PC-9 (cell line): ENCODE results near the gene PLEKHB1. TPM values are rescaled to one million over a fixed set of nuclear protein-coding genes. Genes with fewer than 3 reads are reported as not detected.

Experiments used
- BruUV-seq: library from RNA; stranded (reverse); fragments of 400-500 nt; replicated peaks from 2 replicates; lab custom pipeline; 2021; lab: Mats Ljungman, UMichigan
- CTCF ChIA-PET: fragments of 300-600 bp; sonication (Branson Sonifier 250); formaldehyde crosslinking; loops from one replicate; lab custom pipeline; 2022; ENCODE audit warnings: antibody characterized with exemption; lab: Charles Lee
- POLR2A ChIA-PET: fragments of 300-600 bp; sonication (Branson Sonifier 250); formaldehyde crosslinking; loops from one replicate; lab custom pipeline; 2022; ENCODE audit warnings: antibody characterized with exemption; ENCODE audit not compliant: unreplicated experiment; lab: Charles Lee
- DNase-seq, 2 experiments: peaks; one replicate each; pipeline versions ENCODE4 v3.0.0 to v3.0.0-alpha.2; 2015 to 2022; ENCODE audit warnings: mixed read lengths in 1 of 2
- H2AFZ ChIP-seq: fragments of 200-600 bp; sonication (generic); 2 replicates; pipeline ENCODE4 v1.8.1; 2017; ENCODE audit warnings: antibody characterized with exemption
- H3F3A ChIP-seq: fragments of 200-600 bp; sonication (generic); 2 replicates; pipeline ENCODE4 v1.8.1; 2017; ENCODE audit warnings: antibody characterized with exemption, mild to moderate bottlenecking, low read depth; ENCODE audit not compliant: insufficient read depth
- H3K27ac ChIP-seq: fragments of 200-600 bp; sonication (generic); 2 replicates; pipeline ENCODE4 v1.6.1; 2016; ENCODE audit warnings: mixed run types
- H3K27me3 ChIP-seq: fragments of 200-600 bp; sonication (generic); 2 replicates; pipeline ENCODE4 v1.6.1; 2016; ENCODE audit warnings: low read depth, mixed run types; ENCODE audit not compliant: insufficient read depth
- H3K36me3 ChIP-seq: fragments of 200-600 bp; sonication (generic); 2 replicates; pipeline ENCODE4 v1.6.1; 2016; ENCODE audit warnings: low read depth, mixed run types
- H3K4me1 ChIP-seq: fragments of 200-600 bp; sonication (generic); replicated peaks from 2 replicates; pipeline ENCODE4 v1.6.1; 2016; ENCODE audit warnings: mixed run types; ENCODE audit not compliant: insufficient read depth
- H3K4me2 ChIP-seq: fragments of 200-600 bp; sonication (generic); 2 replicates; pipeline ENCODE4 v1.6.1; 2017; ENCODE audit warnings: mixed run types
- H3K4me3 ChIP-seq: fragments of 200-600 bp; sonication (generic); 2 replicates; pipeline ENCODE4 v1.6.1; 2016; ENCODE audit warnings: mixed run types
- H3K79me2 ChIP-seq: fragments of 200-600 bp; sonication (generic); 2 replicates; pipeline ENCODE4 v1.6.1; 2017; ENCODE audit warnings: low read depth, mixed run types
- H3K9me2 ChIP-seq: fragments of 200-600 bp; sonication (generic); 2 replicates; pipeline ENCODE4 v1.8.1; 2017; ENCODE audit warnings: mild to moderate bottlenecking; ENCODE audit not compliant: insufficient read depth
- H3K9me3 ChIP-seq: fragments of 200-600 bp; sonication (generic); 2 replicates; pipeline ENCODE4 v1.8.1; 2016; ENCODE audit warnings: low read depth; ENCODE audit not compliant: insufficient read depth
- H4K20me1 ChIP-seq: fragments of 200-600 bp; sonication (generic); 2 replicates; pipeline ENCODE4 v1.8.1; 2017; ENCODE audit not compliant: insufficient read depth
- EZH2 ChIP-seq: fragments of 200-600 bp; sonication (generic); IDR thresholded peaks from 2 replicates; pipeline ENCODE4 v1.8.0; 2017; ENCODE audit warnings: antibody characterized with exemption, low read depth
- intact Hi-C: fragments of 100-400 bp; cut with micrococcal nuclease; formaldehyde crosslinking; loops from one replicate; pipeline ENCODE4 v1.10.0; 2022; ENCODE audit not compliant: unreplicated experiment
- total RNA-seq: library from RNA; stranded (reverse); gene quantifications from 2 replicates; pipeline ENCODE4 v1.2.3, GENCODE V29; 2021
- TF ChIP-seq, protein P1 (sequence below): fragments of 200-600 bp; sonication (generic); conservative IDR thresholded peaks from 2 replicates; pipeline ENCODE4 v1.6.1; 2017; ENCODE audit warnings: mixed run types, antibody characterized with exemption, mild to moderate bottlenecking, moderate library complexity

The PLEKHB1 gene
- total RNA-seq, 1 experiment from 2014 or later: 29.1 TPM

DNA sequence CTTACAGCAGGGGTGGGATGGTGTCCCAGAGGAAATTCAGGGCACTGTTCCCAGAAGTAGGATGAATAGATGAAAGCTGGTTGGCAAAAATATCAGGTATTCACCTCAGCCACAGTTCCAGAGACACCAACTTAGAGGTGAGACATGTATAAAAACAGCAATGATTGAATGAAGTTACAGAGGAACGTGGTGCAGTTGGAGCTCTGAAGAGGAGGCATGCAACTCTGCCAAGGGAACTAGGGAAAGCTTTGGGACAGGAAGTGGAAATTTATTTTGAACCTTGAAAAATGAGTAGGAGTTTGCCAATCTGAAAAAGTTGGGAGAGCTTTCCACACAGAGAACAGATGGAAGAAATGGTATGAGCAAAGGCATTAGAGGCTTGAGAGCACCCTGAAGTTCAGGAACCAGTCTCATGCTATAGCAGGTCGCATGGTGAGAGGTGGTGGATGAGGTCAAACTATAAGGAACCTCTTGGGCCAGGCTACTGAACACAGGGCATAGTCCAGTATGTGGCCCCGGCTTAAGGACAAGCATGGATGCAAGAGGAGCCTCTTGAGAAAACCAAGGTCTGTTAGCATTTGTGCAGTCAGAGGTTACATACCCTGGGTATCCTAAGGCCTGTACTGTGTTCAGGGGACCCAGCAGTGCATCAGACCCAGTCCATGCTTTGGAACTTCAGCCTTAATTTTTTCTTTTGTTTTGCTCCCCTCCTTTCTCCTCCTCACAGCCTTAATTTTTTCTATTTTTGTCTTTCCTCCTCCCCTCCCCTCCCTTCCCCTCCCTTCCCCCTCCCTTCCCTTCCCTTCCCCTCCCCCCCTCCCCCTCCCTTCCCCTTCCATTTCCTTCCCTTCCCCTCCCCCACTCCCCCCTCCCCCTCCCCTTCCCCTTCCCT is 17.5 kb downstream of the PLEKHB1 start:
- BruUV-seq: no TSS peak
- no peaks in the 10 kb centered on the region for H3K36me3 ChIP-seq
- ChIA-PET CTCF (interaction anchor here (4.5 kb wide), 1 partner anchor 38 kb away, joined by 59 read pairs; no protein-coding TSS in a partner anchor), POLR2A (no interaction called here)
- H3K4me3 ChIP-seq: no peak overlapping the region
- intact Hi-C loops: no loop called here
- no peaks in the 10 kb centered on the region for H3K79me2 ChIP-seq
- H4K20me1 ChIP-seq: no peaks in the 10 kb centered on the region
- peaks cover 17% of the 10 kb centered on the region; the same call in 1 of the 2 replicates for H3F3A ChIP-seq
- no peaks in the 10 kb centered on the region for H3K27me3 ChIP-seq
- H2AFZ ChIP-seq: no peak overlapping the region
- H3K9me2 ChIP-seq: no peaks in the 10 kb centered on the region
- DNase-seq: peak in 1 of 2 experiments; percentile 32
- no peak overlapping the region for H3K27ac ChIP-seq
- no peaks in the 10 kb centered on the region for H3K9me3 ChIP-seq
- peaks cover 14% of the 10 kb centered on the region for H3K4me1 ChIP-seq
- TF ChIP-seq, protein P1, sequence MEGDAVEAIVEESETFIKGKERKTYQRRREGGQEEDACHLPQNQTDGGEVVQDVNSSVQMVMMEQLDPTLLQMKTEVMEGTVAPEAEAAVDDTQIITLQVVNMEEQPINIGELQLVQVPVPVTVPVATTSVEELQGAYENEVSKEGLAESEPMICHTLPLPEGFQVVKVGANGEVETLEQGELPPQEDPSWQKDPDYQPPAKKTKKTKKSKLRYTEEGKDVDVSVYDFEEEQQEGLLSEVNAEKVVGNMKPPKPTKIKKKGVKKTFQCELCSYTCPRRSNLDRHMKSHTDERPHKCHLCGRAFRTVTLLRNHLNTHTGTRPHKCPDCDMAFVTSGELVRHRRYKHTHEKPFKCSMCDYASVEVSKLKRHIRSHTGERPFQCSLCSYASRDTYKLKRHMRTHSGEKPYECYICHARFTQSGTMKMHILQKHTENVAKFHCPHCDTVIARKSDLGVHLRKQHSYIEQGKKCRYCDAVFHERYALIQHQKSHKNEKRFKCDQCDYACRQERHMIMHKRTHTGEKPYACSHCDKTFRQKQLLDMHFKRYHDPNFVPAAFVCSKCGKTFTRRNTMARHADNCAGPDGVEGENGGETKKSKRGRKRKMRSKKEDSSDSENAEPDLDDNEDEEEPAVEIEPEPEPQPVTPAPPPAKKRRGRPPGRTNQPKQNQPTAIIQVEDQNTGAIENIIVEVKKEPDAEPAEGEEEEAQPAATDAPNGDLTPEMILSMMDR: no peak
- no peak for TF ChIP-seq EZH2
- no peak overlapping the region for H3K4me2 ChIP-seq

DNA sequence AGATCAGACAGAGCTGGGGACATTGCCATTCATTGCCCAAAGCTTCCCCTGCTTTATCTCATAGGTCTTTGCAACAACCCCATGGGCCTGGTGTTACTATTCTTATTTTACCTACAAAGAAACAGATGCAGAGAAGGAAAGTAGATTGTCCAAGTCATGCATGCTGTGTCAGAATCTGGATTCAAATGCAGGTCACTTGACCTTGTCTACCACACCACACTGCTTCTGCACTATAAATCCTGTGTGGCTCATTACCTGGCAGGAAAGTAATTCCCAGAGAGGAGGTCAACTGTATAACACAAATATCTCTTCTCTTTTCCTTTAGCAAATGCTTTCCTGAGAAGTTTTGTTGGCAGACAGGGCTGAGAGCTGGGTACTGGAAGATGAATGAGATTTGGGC is 18.5 kb downstream of the PLEKHB1 start:
- TF ChIP-seq, protein P1: no peak
- no peak for TF ChIP-seq EZH2
- Histone ChIP-seq H3K9me3 (no peaks in the 10 kb centered on the region), H3K4me1 (peaks cover 9% of the 10 kb centered on the region), H3K9me2 (no peaks in the 10 kb centered on the region), H3K27me3 (no peaks in the 10 kb centered on the region), H3K4me2 (no peak overlapping the region), H3K27ac (no peak overlapping the region), H3K36me3 (no peaks in the 10 kb centered on the region), H2AFZ (no peak overlapping the region), H3K4me3 (no peak overlapping the region), H3K79me2 (no peaks in the 10 kb centered on the region), H3F3A (peaks cover 13% of the 10 kb centered on the region; the same call in 1 of the 2 replicates), H4K20me1 (no peaks in the 10 kb centered on the region)
- ChIA-PET POLR2A (interaction anchor here (0.6 kb wide), 1 partner anchor 186 kb away, joined by 7 read pairs; no protein-coding TSS in a partner anchor), CTCF (interaction anchor here (0.6 kb wide), 1 partner anchor 330 kb away, joined by 4 read pairs; no protein-coding TSS in a partner anchor)
- no TSS peak for BruUV-seq
- DNase-seq: peak in 1 of 2 experiments; percentile 23
- intact Hi-C loops: no loop called here

DNA sequence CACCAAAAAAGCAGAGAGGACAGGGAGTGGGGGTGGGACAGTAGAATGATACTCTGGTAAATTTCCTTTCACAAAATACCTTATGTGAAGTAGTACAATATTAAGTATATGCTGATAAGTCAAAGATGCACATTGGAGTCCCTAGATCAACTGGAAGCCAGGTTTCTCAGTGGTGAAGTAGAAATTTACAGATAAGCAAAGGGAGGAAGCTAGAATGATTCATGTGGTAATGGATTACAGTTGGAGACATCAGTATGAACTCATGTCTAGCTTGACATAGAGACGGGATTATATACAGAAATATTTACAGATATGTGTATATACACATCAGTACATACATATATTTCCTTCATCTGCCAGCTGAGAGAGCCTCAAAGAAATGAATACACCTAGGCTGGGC is 21.5 kb downstream of the PLEKHB1 start:
- no peaks in the 10 kb centered on the region for H3K79me2 ChIP-seq
- H2AFZ ChIP-seq: no peak overlapping the region
- POLR2A ChIA-PET: no interaction called here
- no peak overlapping the region for H3K4me3 ChIP-seq
- TF ChIP-seq, protein P1: no peak
- no peak for TF ChIP-seq EZH2
- no peak overlapping the region for H3K4me2 ChIP-seq
- CTCF ChIA-PET: interaction anchor here (0.6 kb wide), 1 partner anchor 14 kb away, joined by 3 read pairs; no protein-coding TSS in a partner anchor
- no peaks in the 10 kb centered on the region for H4K20me1 ChIP-seq
- no TSS peak for BruUV-seq
- no peaks in the 10 kb centered on the region for H3K9me2 ChIP-seq
- H3K27ac ChIP-seq: no peak overlapping the region
- no peaks in the 10 kb centered on the region for H3K9me3 ChIP-seq
- no peaks in the 10 kb centered on the region for H3K36me3 ChIP-seq
- H3F3A ChIP-seq: peaks cover 6% of the 10 kb centered on the region; the same call in 1 of the 2 replicates
- intact Hi-C loops: no loop called here
- no peaks in the 10 kb centered on the region for H3K27me3 ChIP-seq
- peak in 1 of 2 experiments; percentile 4 for DNase-seq
- H3K4me1 ChIP-seq: no peaks in the 10 kb centered on the region
